CD4-positive, alpha-beta T cell (primary cell): ENCODE measurements around the gene RAD51B. TPM values are rescaled to one million over a fixed set of nuclear protein-coding genes. Genes with fewer than 3 reads are reported as not detected.

Experiments
- ATAC-seq: fragments of 200-7000 bp; cut with Tn5 transposase; one replicate; pipeline ENCODE4 v1.10.0; 2022; ENCODE audit warnings: mild to moderate bottlenecking; ENCODE audit not compliant: poor library complexity
- CTCF ChIA-PET: fragments of 350-600 bp; sonication (Branson Sonifier 250); formaldehyde crosslinking; loops from one replicate; lab custom pipeline; 2021; ENCODE audit warnings: antibody characterized with exemption, inconsistent platforms; lab: Charles Lee
- POLR2A ChIA-PET: fragments of 350-600 bp; sonication (Branson Sonifier 250); formaldehyde crosslinking; loops from one replicate; lab custom pipeline; 2021; ENCODE audit warnings: antibody characterized with exemption, inconsistent platforms; lab: Charles Lee
- DNase-seq, 14 experiments: peaks; one replicate each; pipeline ENCODE4 v3.0.0-alpha.2; 2013 to 2020; ENCODE audit warnings: mixed read lengths in 2 of 14
- H3K27ac ChIP-seq, 2 donors: one replicate each; pipeline versions ENCODE4 v1.5.1 to v1.7.0; 2013; ENCODE audit warnings: low read length in 2 of 2, low read depth in 1 of 2, mild to moderate bottlenecking in 1 of 2
- H3K27me3 ChIP-seq, 2 experiments: 1 replicate in 1 of 2; 2 replicates in 1 of 2; pipeline versions ENCODE4 v1.6.1 to v1.7.0; 2013; ENCODE audit warnings: low read length in 2 of 2, control low read depth in 1 of 2, mild to moderate bottlenecking in 1 of 2, moderate library complexity in 1 of 2; ENCODE audit not compliant: insufficient read depth in 2 of 2, control insufficient read depth in 1 of 2
- H3K36me3 ChIP-seq: one replicate; pipeline ENCODE4 v1.6.1; 2013; ENCODE audit warnings: low read length, control low read depth; ENCODE audit not compliant: insufficient read depth
- H3K4me1 ChIP-seq: one replicate; pipeline ENCODE4 v1.6.1; 2013; ENCODE audit warnings: low read length, control low read depth; ENCODE audit not compliant: insufficient read depth
- H3K4me3 ChIP-seq: one replicate; pipeline ENCODE4 v1.5.1; 2013; ENCODE audit warnings: mild to moderate bottlenecking, low read length, moderate library complexity
- H3K9me3 ChIP-seq, 2 experiments: 1 replicate in 1 of 2; 2 replicates in 1 of 2; pipeline versions ENCODE4 v1.6.1 to v1.7.0; 2013; ENCODE audit warnings: low read length in 2 of 2, mild to moderate bottlenecking in 2 of 2, control low read depth in 1 of 2, moderate library complexity in 1 of 2; ENCODE audit not compliant: control insufficient read depth in 1 of 2, insufficient read depth in 1 of 2
- H3K27ac Mint-ChIP-seq: one replicate; pipeline ENCODE4 v1.8.0; 2020; ENCODE audit warnings: mixed read lengths
- H3K27me3 Mint-ChIP-seq: one replicate; pipeline ENCODE4 v1.8.0; 2021; ENCODE audit warnings: mixed read lengths
- H3K36me3 Mint-ChIP-seq: one replicate; pipeline ENCODE4 v1.8.0; 2021; ENCODE audit warnings: low read depth, mixed read lengths
- H3K4me1 Mint-ChIP-seq: one replicate; pipeline ENCODE4 v1.8.0; 2021; ENCODE audit warnings: low read depth, mixed read lengths
- H3K4me3 Mint-ChIP-seq: one replicate; pipeline ENCODE4 v1.8.0; 2020; ENCODE audit warnings: mild to moderate bottlenecking, mixed read lengths
- H3K9me3 Mint-ChIP-seq: one replicate; pipeline ENCODE4 v1.8.0; 2020; ENCODE audit warnings: mixed read lengths
- intact Hi-C, 2 experiments: fragments of 100-400 bp; cut with DNase I in 1 of 2; cut with micrococcal nuclease in 1 of 2; formaldehyde crosslinking; loops; one replicate each; pipeline versions ENCODE4 v1.15.1 to v1.9.0; 2023 to 2025; cut with DNase I, micrococcal nuclease
- total RNA-seq, 174 experiments: library from RNA in 2 of 174; stranded (reverse) in 2 of 174; gene quantifications; one replicate each; pipeline ENCODE4 v1.2.3 and lab custom pipeline; 2021 to 2026
- TF ChIP-seq, protein P1 (sequence below): fragments of 200-600 bp; IDR thresholded peaks from one replicate; pipeline ENCODE4 v1.8.0; 2022; ENCODE audit warnings: antibody characterized with exemption, mild to moderate bottlenecking

The RAD51B gene
- total RNA-seq, 2 experiments from 2014 or later, result 18.4 to 20.0 TPM

DNA sequence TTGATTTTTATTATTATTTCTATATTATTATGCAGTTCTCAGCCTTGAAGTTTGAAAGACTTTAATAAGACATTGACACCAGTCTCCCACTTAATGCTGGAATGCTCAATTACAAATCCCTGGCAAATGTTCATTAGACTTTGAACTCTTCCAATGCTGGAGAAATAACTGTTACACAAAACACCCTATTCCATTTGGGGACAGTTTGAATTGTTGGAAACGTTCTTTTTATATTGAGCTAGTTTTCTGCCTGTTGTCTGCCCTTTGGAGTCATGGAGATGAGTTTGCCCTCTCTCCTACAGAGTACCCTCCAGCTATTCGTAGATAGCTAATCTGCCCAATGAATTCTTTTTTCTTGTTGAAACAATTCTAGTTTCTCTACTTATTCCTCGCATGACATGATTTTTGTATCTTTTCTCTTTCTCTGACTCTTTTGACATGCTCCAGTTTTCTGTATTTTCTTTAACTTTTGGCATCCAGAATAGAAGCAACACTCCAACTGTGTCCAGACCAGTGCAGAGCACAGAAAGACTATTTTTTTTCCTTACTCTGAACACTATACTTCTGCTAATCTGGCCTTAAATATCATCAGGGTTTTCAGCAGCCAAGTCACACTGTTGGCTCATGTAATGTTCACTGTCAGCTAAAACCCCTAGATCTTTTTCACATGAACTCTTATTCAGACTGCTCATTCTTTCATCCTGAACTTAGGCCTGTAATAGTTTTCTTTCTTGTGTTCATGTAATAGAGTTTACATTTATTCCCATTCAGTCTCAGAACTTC, 379.3 kb downstream of the RAD51B start:
- ChIA-PET CTCF (no interaction called here), POLR2A (no interaction called here)
- Mint-ChIP-seq H3K27me3 (no peaks in the 10 kb centered on the region), H3K4me1 (peaks cover 8% of the 10 kb centered on the region), H3K27ac (no peak overlapping the region), H3K4me3 (no peak overlapping the region), H3K9me3 (no peaks in the 10 kb centered on the region), H3K36me3 (no peaks in the 10 kb centered on the region)
- Histone ChIP-seq H3K36me3 (no peaks in the 10 kb centered on the region), H3K27me3 (no peaks in the 10 kb centered on the region), H3K27ac (no peak overlapping the region), H3K4me1 (no peaks in the 10 kb centered on the region), H3K9me3 (no peaks in the 10 kb centered on the region), H3K4me3 (no peak overlapping the region)
- DNase-seq (no peak), ATAC-seq (no peak)
- intact Hi-C loops, result no loop called here
- TF ChIP-seq, protein P1, sequence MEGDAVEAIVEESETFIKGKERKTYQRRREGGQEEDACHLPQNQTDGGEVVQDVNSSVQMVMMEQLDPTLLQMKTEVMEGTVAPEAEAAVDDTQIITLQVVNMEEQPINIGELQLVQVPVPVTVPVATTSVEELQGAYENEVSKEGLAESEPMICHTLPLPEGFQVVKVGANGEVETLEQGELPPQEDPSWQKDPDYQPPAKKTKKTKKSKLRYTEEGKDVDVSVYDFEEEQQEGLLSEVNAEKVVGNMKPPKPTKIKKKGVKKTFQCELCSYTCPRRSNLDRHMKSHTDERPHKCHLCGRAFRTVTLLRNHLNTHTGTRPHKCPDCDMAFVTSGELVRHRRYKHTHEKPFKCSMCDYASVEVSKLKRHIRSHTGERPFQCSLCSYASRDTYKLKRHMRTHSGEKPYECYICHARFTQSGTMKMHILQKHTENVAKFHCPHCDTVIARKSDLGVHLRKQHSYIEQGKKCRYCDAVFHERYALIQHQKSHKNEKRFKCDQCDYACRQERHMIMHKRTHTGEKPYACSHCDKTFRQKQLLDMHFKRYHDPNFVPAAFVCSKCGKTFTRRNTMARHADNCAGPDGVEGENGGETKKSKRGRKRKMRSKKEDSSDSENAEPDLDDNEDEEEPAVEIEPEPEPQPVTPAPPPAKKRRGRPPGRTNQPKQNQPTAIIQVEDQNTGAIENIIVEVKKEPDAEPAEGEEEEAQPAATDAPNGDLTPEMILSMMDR, result no peak

DNA sequence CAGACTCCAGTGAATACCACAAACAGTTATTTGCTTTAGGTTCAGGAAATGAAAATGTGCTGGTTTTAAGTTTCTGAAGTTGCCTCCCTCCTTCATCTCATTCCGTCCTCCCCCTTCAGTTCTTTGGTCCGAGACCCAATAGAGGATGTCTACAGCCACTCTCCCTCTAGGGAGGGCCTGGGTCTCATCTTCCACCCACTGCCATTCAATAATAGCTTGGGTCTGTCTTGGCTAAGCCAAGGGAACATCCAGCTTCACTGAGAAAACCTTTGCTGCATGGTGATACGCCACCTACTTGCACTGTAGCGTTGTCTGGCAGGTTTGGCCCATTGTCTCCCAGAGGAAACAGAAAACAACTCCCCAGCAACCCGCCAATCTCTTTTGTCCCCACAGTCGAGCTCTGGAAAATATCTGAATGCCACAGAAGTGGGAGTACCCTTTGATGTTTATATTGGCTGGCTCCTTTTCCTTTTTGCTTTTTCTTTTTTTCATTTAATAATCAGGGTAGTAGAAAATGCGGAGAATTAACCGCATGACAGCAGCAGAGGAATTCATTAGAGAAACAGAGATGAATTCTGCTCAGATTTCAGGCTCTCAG, 380.1 kb downstream of the RAD51B start:
- Mint-ChIP-seq H3K27me3 (no peaks in the 10 kb centered on the region), H3K4me1 (peaks cover 8% of the 10 kb centered on the region), H3K4me3 (no peak overlapping the region), H3K9me3 (no peaks in the 10 kb centered on the region), H3K27ac (no peak overlapping the region), H3K36me3 (no peaks in the 10 kb centered on the region)
- intact Hi-C loops, result no loop called here
- Histone ChIP-seq H3K36me3 (no peaks in the 10 kb centered on the region), H3K9me3 (no peaks in the 10 kb centered on the region), H3K27ac (no peak overlapping the region), H3K27me3 (no peaks in the 10 kb centered on the region), H3K4me1 (no peaks in the 10 kb centered on the region), H3K4me3 (no peak overlapping the region)
- no peak for DNase-seq
- ChIA-PET POLR2A (interaction anchor here (0.5 kb wide), 1 partner anchor 496 kb away, joined by 3 read pairs; no protein-coding TSS in a partner anchor), CTCF (no interaction called here)
- ATAC-seq, result no peak
- TF ChIP-seq, protein P1, result no peak

- Mint-ChIP-seq H3K27me3 (no peaks in the 10 kb centered on the region), H3K4me3 (no peak overlapping the region), H3K4me1 (peaks cover 21% of the 10 kb centered on the region), H3K9me3 (no peaks in the 10 kb centered on the region), H3K36me3 (no peaks in the 10 kb centered on the region), H3K27ac (no peak overlapping the region)
- Histone ChIP-seq H3K36me3 (no peaks in the 10 kb centered on the region), H3K9me3 (no peaks in the 10 kb centered on the region), H3K4me1 (peaks cover 8% of the 10 kb centered on the region), H3K27me3 (no peaks in the 10 kb centered on the region), H3K4me3 (no peak overlapping the region), H3K27ac (no peak overlapping the region)
- no peak for ATAC-seq
- TF ChIP-seq, protein P1, result no peak
- no peak for DNase-seq
- ChIA-PET CTCF (no interaction called here), POLR2A (no interaction called here)
- intact Hi-C loops, result no loop called here
These were observed 384.3 kb downstream of the RAD51B start for GRCh38 chr14:68203871-68204270.
